Transverse colon (tissue), 4 donors: ENCODE measurements around the gene DKK3. TPM values are rescaled to one million over a fixed set of nuclear protein-coding genes. Genes with fewer than 3 reads are reported as not detected.

Source experiments
- DNase-seq: peaks from one replicate; pipeline ENCODE4 v3.0.0-alpha.2; 2019
- H3K27ac ChIP-seq, 4 donors: fragments of 200-600 bp; sonication (generic); 2 replicates each; pipeline ENCODE4 v1.5.1; 2016 to 2018; ENCODE audit warnings: inconsistent platforms in 4 of 4
- H3K27me3 ChIP-seq: fragments of 200-600 bp; sonication (generic); 2 replicates; pipeline ENCODE4 v1.5.1; 2017; ENCODE audit warnings: inconsistent platforms
- H3K36me3 ChIP-seq, 4 donors: fragments of 200-600 bp; sonication (generic); 2 replicates each; pipeline ENCODE4 v1.5.1; 2017 to 2019; ENCODE audit warnings: inconsistent platforms in 4 of 4
- H3K4me1 ChIP-seq, 4 donors: fragments of 200-600 bp; sonication (generic); 2 replicates each; pipeline ENCODE4 v1.5.1; 2017 to 2020; ENCODE audit warnings: inconsistent platforms in 4 of 4
- H3K4me3 ChIP-seq, 4 donors: fragments of 200-600 bp; sonication (generic); 1 replicate in 1 of 4; 2 replicates in 3 of 4; pipeline versions ENCODE4 v1.5.1 to v1.6.1; 2017 to 2019; ENCODE audit warnings: inconsistent platforms in 4 of 4
- H3K9me3 ChIP-seq, 2 donors: fragments of 200-600 bp; sonication (generic); 2 replicates each; pipeline ENCODE4 v1.5.1; 2017 to 2019; ENCODE audit warnings: inconsistent platforms in 2 of 2
- CTCF ChIP-seq, 5 experiments: fragments of 200-600 bp in 3 of 5; fragments of 450-650 bp in 2 of 5; sonication (generic) in 3 of 5; IDR thresholded peaks; 1 replicate in 2 of 5; 2 replicates in 3 of 5; pipeline ENCODE4 v1.5.1; 2016 to 2017; ENCODE audit warnings: antibody characterized with exemption in 5 of 5, inconsistent platforms in 3 of 5, mild to moderate bottlenecking in 2 of 5, moderate library complexity in 1 of 5
- EP300 ChIP-seq: sonication (generic); formaldehyde crosslinking; IDR thresholded peaks from one replicate; pipeline ENCODE4 v1.6.1; 2017; ENCODE audit warnings: antibody characterized with exemption, low read depth
- POLR2A ChIP-seq: fragments of 450-650 bp; IDR thresholded peaks from one replicate; pipeline ENCODE4 v1.6.1; 2016; ENCODE audit warnings: antibody characterized with exemption, mild to moderate bottlenecking, moderate library complexity
- POLR2AphosphoS5 ChIP-seq, 3 donors: sonication (generic); formaldehyde crosslinking; IDR thresholded peaks; one replicate each; pipeline ENCODE4 v1.6.1; 2016; ENCODE audit warnings: antibody characterized with exemption in 3 of 3
- WGBS, 2 donors: methylation state at CpG; one replicate each; pipeline ENCODE4 v1.1.5; 2018; ENCODE audit warnings: low coverage in 1 of 2; 5-methylcytosine and 5-hydroxymethylcytosine counted together
- in situ Hi-C, 4 donors: fragments of 200-750 bp; cut with MboI; loops; one replicate each; pipeline versions ENCODE4 v1.15.0 to v1.15.1; 2017; ENCODE audit warnings: low sequenced_read_pairs in 3 of 4, low pct_ligation_motif_present in 1 of 4, low pct_unique_long_range_greater_than_20kb in 1 of 4
- intact Hi-C: fragments of 100-400 bp; cut with DNase I; formaldehyde crosslinking; loops from one replicate; pipeline ENCODE4 v1.15.1; 2023; ENCODE audit warnings: low total_unique reads
- total RNA-seq, 4 donors: library from RNA; depleted of rRNA; stranded (reverse); fragments of >200 nt; gene quantifications; one replicate each; pipeline ENCODE4 v1.1.0, GENCODE V29; 2016

Gene DKK3
- total RNA-seq, 4 donors from 2014 or later, result 27.2 to 181 (median 40.1) TPM

GRCh38 chr11:11946878-11947277, 61.5 kb downstream of the DKK3 start:
- Histone ChIP-seq H3K4me1 (no peaks in the 10 kb centered on the region), H3K4me3 (no peak overlapping the region), H3K36me3 (peaks cover 0 to 52% (median 18%) of the 10 kb centered on the region in 4 donors), H3K27me3 (no peaks in the 10 kb centered on the region), H3K27ac (no peak overlapping the region), H3K9me3 (no peaks in the 10 kb centered on the region)
- intact Hi-C loops (no loop called here), in situ Hi-C loops (loop anchor here in 3 of 4 donors (25.0 kb wide), 2 partner anchors 90 to 340 kb away; no protein-coding TSS in a partner anchor)
- TF ChIP-seq POLR2A (no peak), POLR2AphosphoS5 (IDR thresholded peaks at IDR 0.05) (no peak), EP300 (no peak), CTCF (IDR thresholded peaks at IDR 0.05) (no peak)
- DNase-seq, result no peak
- WGBS, 2 donors, result 96 to 100% methylated on average over 1 to 2 of the region's 2 CpGs

GRCh38 chr11:11946180-11946579, 62.2 kb downstream of the DKK3 start:
- Histone ChIP-seq H3K4me3 (no peak overlapping the region), H3K27ac (no peak overlapping the region), H3K9me3 (no peaks in the 10 kb centered on the region), H3K27me3 (no peaks in the 10 kb centered on the region), H3K4me1 (no peaks in the 10 kb centered on the region), H3K36me3 (peaks cover 0 to 49% (median 19%) of the 10 kb centered on the region in 4 donors)
- no peak for DNase-seq
- TF ChIP-seq CTCF (IDR thresholded peaks at IDR 0.05) (no peak), EP300 (no peak), POLR2AphosphoS5 (IDR thresholded peaks at IDR 0.05) (no peak), POLR2A (no peak)
- intact Hi-C loops, result no loop called here
- WGBS, 2 donors, result 79 to 88% methylated on average over 2 of the region's 2 CpGs
- in situ Hi-C loops, result loop anchor here in 3 of 4 donors (25.0 kb wide), 2 partner anchors 91 to 341 kb away; no protein-coding TSS in a partner anchor

GRCh38 chr11:11944444-11944843, 64.0 kb downstream of the DKK3 start:
- no peaks in the 10 kb centered on the region for H3K4me1 ChIP-seq
- H3K27ac ChIP-seq, result no peak overlapping the region
- in situ Hi-C loops, result loop anchor here in 3 of 4 donors (25.0 kb wide), 2 partner anchors 93 to 343 kb away; no protein-coding TSS in a partner anchor
- H3K9me3 ChIP-seq, result no peaks in the 10 kb centered on the region
- no peak overlapping the region for H3K4me3 ChIP-seq
- intact Hi-C loops, result no loop called here
- H3K27me3 ChIP-seq, result no peaks in the 10 kb centered on the region
- WGBS, 2 donors, result 85 to 94% methylated on average over 5 of the region's 5 CpGs
- peaks cover 0 to 46% (median 14%) of the 10 kb centered on the region in 4 donors for H3K36me3 ChIP-seq
- no peak for DNase-seq
- TF ChIP-seq POLR2A (no peak), CTCF (IDR thresholded peaks at IDR 0.05) (no peak), EP300 (no peak), POLR2AphosphoS5 (IDR thresholded peaks at IDR 0.05) (no peak)

- in situ Hi-C loops (loop anchor here in 3 of 4 donors (25.0 kb wide), 2 partner anchors 95 to 345 kb away; no protein-coding TSS in a partner anchor), intact Hi-C loops (no loop called here)
- no peak overlapping the region for H3K27ac ChIP-seq
- 87 to 92% methylated on average over 3 of the region's 3 CpGs for WGBS, 2 donors
- TF ChIP-seq CTCF (IDR thresholded peaks at IDR 0.05) (no peak), POLR2A (no peak), EP300 (no peak), POLR2AphosphoS5 (IDR thresholded peaks at IDR 0.05) (no peak)
- H3K4me3 ChIP-seq, result no peak overlapping the region
- no peaks in the 10 kb centered on the region for H3K9me3 ChIP-seq
- peaks cover 0 to 51% (median 14%) of the 10 kb centered on the region in 4 donors for H3K36me3 ChIP-seq
- no peaks in the 10 kb centered on the region for H3K27me3 ChIP-seq
- no peaks in the 10 kb centered on the region for H3K4me1 ChIP-seq
- no peak for DNase-seq
Observed at GRCh38 chr11:11942668-11943067, 65.8 kb downstream of the DKK3 start.
